ENCODE results near the gene VPS4B.

VPS4B gene

GRCh38 chr18:63422087-63422863 lies at the start of gene VPS4B:
Gene VPS4B, minus strand, starts transcription at chr18:63422476. Its CDS starts 217 bp downstream, at chr18:63422259.
- no peak for TF ChIP-seq CTCF (IDR thresholded peaks at IDR 0.05; ENCODE audit: extremely low read depth, missing control alignments)
- DNase-seq (ENCODE audit: low spot score) = peak; percentile 96

GRCh38 chr18:63470751-63471150 lies 48.5 kb upstream of the VPS4B start:
- no peak for DNase-seq (ENCODE audit: low spot score)
- no peak for TF ChIP-seq CTCF (IDR thresholded peaks at IDR 0.05; ENCODE audit: extremely low read depth, missing control alignments)

GRCh38 chr18:63468575-63468974 lies 46.3 kb upstream of the VPS4B start:
- no peak for DNase-seq (ENCODE audit: low spot score)
- no peak for TF ChIP-seq CTCF (IDR thresholded peaks at IDR 0.05; ENCODE audit: extremely low read depth, missing control alignments)

- DNase-seq (ENCODE audit: low spot score) = no peak
- no peak for TF ChIP-seq CTCF (IDR thresholded peaks at IDR 0.05; ENCODE audit: extremely low read depth, missing control alignments)
Observed at GRCh38 chr18:63467699-63468098, 45.4 kb upstream of the VPS4B start.

GRCh38 chr18:63465059-63465458 lies 42.8 kb upstream of the VPS4B start:
- TF ChIP-seq CTCF (IDR thresholded peaks at IDR 0.05; ENCODE audit: extremely low read depth, missing control alignments) = no peak
- DNase-seq (ENCODE audit: low spot score) = no peak

GRCh38 chr18:63464434-63464833 lies 42.2 kb upstream of the VPS4B start:
- DNase-seq (ENCODE audit: low spot score) = no peak
- no peak for TF ChIP-seq CTCF (IDR thresholded peaks at IDR 0.05; ENCODE audit: extremely low read depth, missing control alignments)

- DNase-seq (ENCODE audit: low spot score) = no peak
- TF ChIP-seq CTCF (IDR thresholded peaks at IDR 0.05; ENCODE audit: extremely low read depth, missing control alignments) = no peak
Observed at GRCh38 chr18:63460414-63460813, 38.1 kb upstream of the VPS4B start.

Data from GM20000 (cell line).